Trophoblast cell (in vitro differentiated cells and primary cell): ENCODE measurements around the gene NSUN7.

Experiments used
- DNase-seq, 2 donors: peaks; one replicate each; pipeline ENCODE4 v3.0.0-alpha.2; 2016
- H2AFZ ChIP-seq: 2 replicates; pipeline ENCODE4 v1.6.1; 2013; ENCODE audit warnings: low read length, moderate library complexity, mild to moderate bottlenecking; ENCODE audit not compliant: insufficient read depth, poor library complexity
- H2AK5ac ChIP-seq: 2 replicates; pipeline ENCODE4 v1.6.1; 2013; ENCODE audit warnings: mild to moderate bottlenecking, low read length
- H2BK120ac ChIP-seq: 2 replicates; pipeline ENCODE4 v1.6.1; 2013; ENCODE audit warnings: low read length, mild to moderate bottlenecking, moderate library complexity; ENCODE audit not compliant: insufficient read depth, poor library complexity
- H2BK12ac ChIP-seq: 2 replicates; pipeline ENCODE4 v1.6.1; 2013; ENCODE audit warnings: mild to moderate bottlenecking, low read length, moderate library complexity
- H2BK5ac ChIP-seq: 2 replicates; pipeline ENCODE4 v1.6.1; 2013; ENCODE audit warnings: low read length, low read depth, moderate library complexity, mild to moderate bottlenecking; ENCODE audit not compliant: poor library complexity
- H3K14ac ChIP-seq: 2 replicates; pipeline ENCODE4 v1.6.1; 2013; ENCODE audit warnings: mild to moderate bottlenecking, low read length
- H3K18ac ChIP-seq: 2 replicates; pipeline ENCODE4 v1.6.1; 2013; ENCODE audit warnings: mild to moderate bottlenecking, low read length
- H3K23ac ChIP-seq: 2 replicates; pipeline ENCODE4 v1.6.1; 2013; ENCODE audit warnings: low read length
- H3K27ac ChIP-seq: 2 replicates; pipeline ENCODE4 v1.5.1; 2013; ENCODE audit warnings: low read depth, mild to moderate bottlenecking, inconsistent platforms, low read length, moderate library complexity
- H3K27me3 ChIP-seq: 2 replicates; pipeline ENCODE4 v1.6.1; 2013; ENCODE audit warnings: inconsistent platforms, mild to moderate bottlenecking, low read length, moderate library complexity; ENCODE audit not compliant: insufficient read depth
- H3K36me3 ChIP-seq, 2 experiments: 1 replicate in 1 of 2; 2 replicates in 1 of 2; pipeline ENCODE4 v1.6.1; 2013; ENCODE audit warnings: low read length in 2 of 2, mild to moderate bottlenecking in 2 of 2, moderate library complexity in 1 of 2; ENCODE audit not compliant: insufficient read depth in 2 of 2, control insufficient read depth in 1 of 2
- H3K4ac ChIP-seq: 2 replicates; pipeline ENCODE4 v1.6.1; 2013; ENCODE audit warnings: low read depth, mild to moderate bottlenecking, low read length, moderate library complexity
- H3K4me1 ChIP-seq, 2 experiments: 1 replicate in 1 of 2; 2 replicates in 1 of 2; pipeline ENCODE4 v1.6.1; 2013; ENCODE audit warnings: low read length in 2 of 2, mild to moderate bottlenecking in 2 of 2, moderate library complexity in 1 of 2; ENCODE audit not compliant: insufficient read depth in 2 of 2, control insufficient read depth in 1 of 2
- H3K4me2 ChIP-seq: 2 replicates; pipeline ENCODE4 v1.6.1; 2013; ENCODE audit warnings: inconsistent platforms, mild to moderate bottlenecking, low read length, moderate library complexity
- H3K4me3 ChIP-seq: 2 replicates; pipeline ENCODE4 v1.5.1; 2013; ENCODE audit warnings: mild to moderate bottlenecking, low read depth, low read length, inconsistent platforms
- H3K79me1 ChIP-seq: one replicate; pipeline ENCODE4 v1.6.1; 2013; ENCODE audit warnings: low read length
- H3K79me2 ChIP-seq: 2 replicates; pipeline ENCODE4 v1.6.1; 2013; ENCODE audit warnings: low read length, mild to moderate bottlenecking; ENCODE audit not compliant: control insufficient read depth, insufficient read depth, poor library complexity
- H3K9ac ChIP-seq: 2 replicates; pipeline ENCODE4 v1.6.1; 2013; ENCODE audit warnings: mild to moderate bottlenecking, low read length
- H3K9me3 ChIP-seq: 2 replicates; pipeline ENCODE4 v1.6.1; 2013; ENCODE audit warnings: low read depth, mild to moderate bottlenecking, control low read depth, inconsistent platforms, low read length; ENCODE audit not compliant: insufficient read depth
- H4K12ac ChIP-seq: 2 replicates; pipeline ENCODE4 v1.6.1; 2013; ENCODE audit warnings: low read depth, mild to moderate bottlenecking, low read length, moderate library complexity
- H4K8ac ChIP-seq: 2 replicates; pipeline ENCODE4 v1.6.1; 2013; ENCODE audit warnings: low read depth, mild to moderate bottlenecking, low read length, moderate library complexity
- H4K91ac ChIP-seq: one replicate; pipeline ENCODE4 v1.6.1; 2013; ENCODE audit warnings: low read depth, mild to moderate bottlenecking, low read length, moderate library complexity
- WGBS: extraction: QIAGEN DNeasy Blood & Tissue Kit; methylation state at CpG from one replicate; pipeline ENCODE4 v1.1.7; 2013; ENCODE audit warnings: missing lambda C conversion rate; ENCODE audit not compliant: insufficient read length, insufficient coverage; ENCODE audit errors: extremely low coverage; 5-methylcytosine and 5-hydroxymethylcytosine counted together

Gene NSUN7

GRCh38 chr4:40785727-40786126 lies 36.0 kb downstream of the NSUN7 start:
- Histone ChIP-seq H2AFZ (no peak overlapping the region), H3K23ac (no peak overlapping the region), H4K12ac (no peak overlapping the region), H4K91ac (no peak overlapping the region), H2BK120ac (no peak overlapping the region), H2AK5ac (no peak overlapping the region), H3K4ac (no peak overlapping the region), H3K14ac (no peak overlapping the region), H4K8ac (no peak overlapping the region), H3K4me1 (no peaks in the 10 kb centered on the region), H3K4me3 (no peak overlapping the region), H3K79me1 (no peaks in the 10 kb centered on the region), H3K18ac (no peak overlapping the region), H2BK5ac (no peak overlapping the region), H3K36me3 (no peaks in the 10 kb centered on the region), H3K27ac (no peak overlapping the region), H3K27me3 (no peaks in the 10 kb centered on the region), H3K4me2 (no peak overlapping the region), H3K79me2 (no peaks in the 10 kb centered on the region), H2BK12ac (no peak overlapping the region), H3K9me3 (no peaks in the 10 kb centered on the region), H3K9ac (peak overlapping the region; percentile 52)
- no peak for DNase-seq
- no CpG with 5 or more reads among the region's 12 CpGs for WGBS

GRCh38 chr4:40788331-40788730 lies 38.6 kb downstream of the NSUN7 start:
- H3K4me2 ChIP-seq: no peak overlapping the region
- DNase-seq: no peak
- no peak overlapping the region for H4K8ac ChIP-seq
- H3K14ac ChIP-seq: no peak overlapping the region
- no peak overlapping the region for H2AK5ac ChIP-seq
- no peak overlapping the region for H3K9ac ChIP-seq
- no CpG with 5 or more reads among the region's 2 CpGs for WGBS
- no peak overlapping the region for H4K91ac ChIP-seq
- no peak overlapping the region for H3K27ac ChIP-seq
- no peaks in the 10 kb centered on the region for H3K9me3 ChIP-seq
- H3K36me3 ChIP-seq: no peaks in the 10 kb centered on the region
- no peak overlapping the region for H3K23ac ChIP-seq
- H3K4ac ChIP-seq: no peak overlapping the region
- H2BK12ac ChIP-seq: no peak overlapping the region
- H3K18ac ChIP-seq: no peak overlapping the region
- H3K27me3 ChIP-seq: no peaks in the 10 kb centered on the region
- no peaks in the 10 kb centered on the region for H3K79me1 ChIP-seq
- H4K12ac ChIP-seq: no peak overlapping the region
- no peak overlapping the region for H2BK5ac ChIP-seq
- no peak overlapping the region for H3K4me3 ChIP-seq
- no peak overlapping the region for H2AFZ ChIP-seq
- H3K4me1 ChIP-seq: no peaks in the 10 kb centered on the region
- H2BK120ac ChIP-seq: no peak overlapping the region
- no peaks in the 10 kb centered on the region for H3K79me2 ChIP-seq

- Histone ChIP-seq H4K12ac (no peak overlapping the region), H3K4me1 (no peaks in the 10 kb centered on the region), H2AFZ (no peak overlapping the region), H3K9me3 (no peaks in the 10 kb centered on the region), H3K79me1 (no peaks in the 10 kb centered on the region), H2BK12ac (no peak overlapping the region), H3K23ac (no peak overlapping the region), H4K8ac (no peak overlapping the region), H3K36me3 (no peaks in the 10 kb centered on the region), H3K4me3 (no peak overlapping the region), H3K27ac (no peak overlapping the region), H3K4me2 (no peak overlapping the region), H2AK5ac (no peak overlapping the region), H3K9ac (no peak overlapping the region), H2BK5ac (no peak overlapping the region), H3K79me2 (no peaks in the 10 kb centered on the region), H3K14ac (no peak overlapping the region), H2BK120ac (no peak overlapping the region), H3K4ac (no peak overlapping the region), H3K27me3 (no peaks in the 10 kb centered on the region), H4K91ac (no peak overlapping the region), H3K18ac (no peak overlapping the region)
- peak in 1 of 2 donors; percentile 36 for DNase-seq
- WGBS: no CpG with 5 or more reads among the region's 1 CpG
These were observed 39.3 kb downstream of the NSUN7 start for GRCh38 chr4:40789031-40789430.

- no peak overlapping the region for H4K12ac ChIP-seq
- H2AFZ ChIP-seq: no peak overlapping the region
- H4K91ac ChIP-seq: no peak overlapping the region
- no peaks in the 10 kb centered on the region for H3K4me1 ChIP-seq
- no peak overlapping the region for H3K4ac ChIP-seq
- WGBS: no CpG with 5 or more reads among the region's 3 CpGs
- H3K4me2 ChIP-seq: no peak overlapping the region
- no peaks in the 10 kb centered on the region for H3K79me2 ChIP-seq
- no peak overlapping the region for H4K8ac ChIP-seq
- H3K27me3 ChIP-seq: no peaks in the 10 kb centered on the region
- no peak overlapping the region for H2BK12ac ChIP-seq
- no peak overlapping the region for H2AK5ac ChIP-seq
- H3K23ac ChIP-seq: peak overlapping the region; percentile 92
- H3K9me3 ChIP-seq: no peaks in the 10 kb centered on the region
- no peaks in the 10 kb centered on the region for H3K36me3 ChIP-seq
- H3K27ac ChIP-seq: no peak overlapping the region
- no peak overlapping the region for H3K4me3 ChIP-seq
- no peak overlapping the region for H3K14ac ChIP-seq
- no peaks in the 10 kb centered on the region for H3K79me1 ChIP-seq
- H2BK120ac ChIP-seq: no peak overlapping the region
- H3K9ac ChIP-seq: no peak overlapping the region
- H3K18ac ChIP-seq: no peak overlapping the region
- no peak overlapping the region for H2BK5ac ChIP-seq
- DNase-seq: no peak
These were observed 40.0 kb downstream of the NSUN7 start for GRCh38 chr4:40789771-40790170.
